ENCODE results near the gene ENDOV.

GRCh38 chr17:80439499-80439898 lies 24.5 kb downstream of the ENDOV start:
- TF ChIP-seq CTCF (IDR thresholded peaks at IDR 0.05) (no peak), POLR2A (IDR thresholded peaks at IDR 0.05) (no peak), POLR2AphosphoS5 (IDR thresholded peaks at IDR 0.05) (no peak)

Data from suprapubic skin (tissue), 4 donors.